Right renal cortex interstitium (tissue), 3 donors: Measurements from ENCODE around the gene CTNNA3. TPM values are rescaled to one million over a fixed set of nuclear protein-coding genes. Genes with fewer than 3 reads are reported as not detected.

Experiments
- DNase-seq, 3 donors: peaks; one replicate each; pipeline ENCODE4 v3.0.0-alpha.2; 2013; ENCODE audit warnings: low read depth in 3 of 3, low spot score in 2 of 3
- polyA plus RNA-seq, 3 donors: library from polyadenylated mRNA; unstranded; fragments of 120-200 nt; gene quantifications; one replicate each; pipeline ENCODE4 v1.2.1, GENCODE V29; 2013; ENCODE audit not compliant: insufficient read length in 3 of 3

The CTNNA3 gene
- polyA plus RNA-seq, 3 donors: 4.0 to 6.3 (median 4.8) TPM

- DNase-seq: no peak
Measured at GRCh38 chr10:67050415-67050814, 645.6 kb downstream of the CTNNA3 start.

DNA sequence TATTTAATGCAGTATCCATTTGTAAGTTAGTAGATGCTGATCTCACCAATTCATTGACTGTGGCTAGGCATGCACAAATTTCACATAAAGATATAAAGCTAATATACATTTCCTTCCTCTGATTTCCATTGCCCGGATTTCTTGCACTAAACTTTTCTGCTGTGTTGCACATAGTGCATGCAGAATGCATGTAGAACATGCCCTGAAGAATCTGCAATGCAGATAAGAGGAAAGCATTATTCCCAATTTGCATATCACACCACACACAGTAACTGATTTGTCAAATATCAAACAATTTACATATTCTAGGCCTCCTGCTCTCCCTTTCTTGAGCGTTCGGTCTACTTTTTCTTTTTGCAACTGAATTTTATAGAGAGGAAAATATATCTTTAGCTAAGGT lies 646.0 kb downstream of the CTNNA3 start:
- DNase-seq: no peak

DNA sequence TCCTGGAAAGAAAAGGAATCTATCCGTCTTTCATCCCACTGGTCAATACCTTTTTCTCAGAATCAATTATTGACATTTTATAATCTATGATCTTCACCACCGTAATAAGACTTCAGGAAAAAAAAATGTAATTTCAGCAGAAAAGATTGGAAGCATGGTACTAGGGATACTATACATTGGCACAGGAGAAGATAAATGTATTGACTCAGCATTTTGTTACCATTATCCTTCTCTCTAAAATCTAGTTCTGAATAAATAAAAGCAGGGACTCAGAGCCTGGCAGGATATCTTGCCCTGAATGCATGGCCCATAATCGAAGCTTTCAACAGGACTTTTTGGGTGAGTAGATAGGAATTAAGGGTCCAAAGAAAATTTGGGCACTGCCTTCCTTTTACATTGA lies 649.5 kb downstream of the CTNNA3 start:
- DNase-seq: no peak

DNA sequence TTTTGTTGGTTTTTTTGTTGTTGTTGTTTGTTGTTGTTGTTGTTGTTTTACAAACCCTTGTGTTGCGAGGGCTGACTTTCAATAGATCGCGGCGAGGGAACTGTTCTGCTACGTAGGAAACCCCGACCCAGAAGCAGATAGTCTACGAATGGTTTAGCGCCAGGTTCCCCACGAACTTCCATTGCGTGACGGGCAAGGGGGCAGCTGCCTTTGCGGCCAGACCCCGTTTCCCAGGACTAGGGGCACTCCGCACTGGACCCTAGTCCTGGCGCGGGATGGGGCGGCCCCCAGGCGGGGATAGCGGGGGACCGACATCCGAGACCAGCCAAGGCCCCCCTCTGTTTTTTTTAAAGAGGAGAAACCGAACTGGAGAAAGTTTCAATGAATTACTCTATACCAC lies 650.6 kb downstream of the CTNNA3 start:
- no peak for DNase-seq

GRCh38 chr10:67043041-67043440 lies 653.0 kb downstream of the CTNNA3 start:
- no peak for DNase-seq

DNA sequence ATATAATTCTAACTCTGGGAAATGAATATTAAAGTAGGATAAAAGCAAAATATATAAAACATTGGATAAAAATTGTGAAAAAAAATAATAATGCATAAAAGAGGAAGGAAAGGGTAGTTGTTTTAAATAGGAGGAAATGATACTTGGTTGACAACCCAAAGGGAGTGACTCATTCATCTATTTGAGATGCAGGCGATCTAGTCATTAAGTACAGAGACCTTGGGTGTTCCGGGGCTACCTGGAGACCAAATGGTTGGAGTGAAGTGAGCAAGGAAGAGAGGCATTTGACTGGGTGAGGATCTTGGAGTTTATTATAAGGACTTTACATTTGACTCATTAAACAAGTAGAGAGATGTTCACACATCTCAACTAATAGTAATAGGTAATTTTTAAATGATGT lies 659.2 kb downstream of the CTNNA3 start:
- no peak for DNase-seq

- DNase-seq: no peak
Measured at GRCh38 chr10:67033878-67034277, 662.1 kb downstream of the CTNNA3 start.

- DNase-seq: no peak
Measured at GRCh38 chr10:67022099-67022498, 673.9 kb downstream of the CTNNA3 start.

DNA sequence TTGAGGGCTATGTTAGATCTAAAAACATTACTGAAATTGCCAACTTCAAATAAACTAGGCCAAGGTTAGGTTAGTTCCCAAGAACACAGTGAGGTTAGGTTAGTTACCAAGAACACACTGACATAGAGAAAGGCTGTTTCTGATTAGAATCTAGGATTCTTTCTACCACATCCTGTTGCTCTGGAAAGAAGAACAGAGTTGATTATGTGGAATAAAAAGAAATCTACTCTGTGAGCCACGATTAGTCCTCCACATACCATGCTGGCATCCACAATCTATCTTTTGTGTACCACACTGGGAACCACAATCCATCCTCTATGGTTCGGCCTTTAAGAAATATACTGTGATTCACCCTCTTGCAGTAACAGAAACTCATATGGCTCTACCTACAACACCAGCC lies 678.8 kb downstream of the CTNNA3 start:
- DNase-seq: no peak

- no peak for DNase-seq
Measured at GRCh38 chr10:67015225-67015624, 680.8 kb downstream of the CTNNA3 start.

DNA sequence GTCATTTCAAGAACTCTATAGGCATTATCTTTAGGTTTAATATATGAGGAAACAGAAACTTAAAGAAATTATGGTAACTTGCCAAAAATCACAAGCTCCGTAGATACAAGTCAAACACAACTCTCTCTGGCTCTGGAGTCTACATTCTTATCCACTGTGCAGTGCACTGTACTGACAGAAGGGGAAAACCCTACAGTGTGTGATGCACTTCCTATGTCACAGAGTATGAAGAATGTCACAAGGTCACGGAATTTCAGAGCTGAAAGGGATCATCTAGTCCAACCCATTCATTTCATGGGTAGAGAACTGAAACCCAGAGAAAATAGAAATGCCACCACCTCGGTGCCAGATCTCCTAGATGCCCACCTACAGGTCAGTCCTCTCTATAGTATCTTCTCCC lies 684.0 kb downstream of the CTNNA3 start:
- DNase-seq: no peak

GRCh38 chr10:67011480-67011879 lies 684.5 kb downstream of the CTNNA3 start:
- no peak for DNase-seq

GRCh38 chr10:67005981-67006380 lies 690.0 kb downstream of the CTNNA3 start:
- no peak for DNase-seq

- DNase-seq: no peak
Measured at GRCh38 chr10:67004690-67005089, 691.3 kb downstream of the CTNNA3 start.

- no peak for DNase-seq
Measured at GRCh38 chr10:66999762-67000545, 696.0 kb downstream of the CTNNA3 start.

DNA sequence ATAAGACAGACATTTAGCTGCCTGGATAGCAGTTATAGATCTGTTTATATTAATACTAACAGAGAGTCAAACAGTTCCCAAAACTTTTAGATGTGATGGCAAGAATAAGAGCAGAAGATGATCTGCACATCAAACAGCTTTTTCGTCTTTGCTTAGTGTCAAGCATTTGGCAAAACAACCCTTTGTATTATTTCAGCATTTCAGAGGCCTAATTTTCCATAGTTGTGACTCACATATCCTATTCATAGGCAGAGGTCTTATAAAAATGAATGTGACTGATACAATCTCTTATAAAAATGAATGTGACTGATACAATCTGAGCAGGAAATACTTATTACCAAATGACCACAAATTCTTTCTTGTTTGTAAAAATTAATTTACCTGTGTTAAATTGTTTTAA lies 699.0 kb downstream of the CTNNA3 start:
- DNase-seq: no peak

- DNase-seq: no peak
Measured at GRCh38 chr10:66990143-66990830, 705.7 kb downstream of the CTNNA3 start.

GRCh38 chr10:66983475-66983818 lies 712.5 kb downstream of the CTNNA3 start:
- no peak for DNase-seq

GRCh38 chr10:66982792-66983474 lies 713.1 kb downstream of the CTNNA3 start:
- DNase-seq: no peak

GRCh38 chr10:66982053-66982420 lies 714.0 kb downstream of the CTNNA3 start:
- DNase-seq: no peak

DNA sequence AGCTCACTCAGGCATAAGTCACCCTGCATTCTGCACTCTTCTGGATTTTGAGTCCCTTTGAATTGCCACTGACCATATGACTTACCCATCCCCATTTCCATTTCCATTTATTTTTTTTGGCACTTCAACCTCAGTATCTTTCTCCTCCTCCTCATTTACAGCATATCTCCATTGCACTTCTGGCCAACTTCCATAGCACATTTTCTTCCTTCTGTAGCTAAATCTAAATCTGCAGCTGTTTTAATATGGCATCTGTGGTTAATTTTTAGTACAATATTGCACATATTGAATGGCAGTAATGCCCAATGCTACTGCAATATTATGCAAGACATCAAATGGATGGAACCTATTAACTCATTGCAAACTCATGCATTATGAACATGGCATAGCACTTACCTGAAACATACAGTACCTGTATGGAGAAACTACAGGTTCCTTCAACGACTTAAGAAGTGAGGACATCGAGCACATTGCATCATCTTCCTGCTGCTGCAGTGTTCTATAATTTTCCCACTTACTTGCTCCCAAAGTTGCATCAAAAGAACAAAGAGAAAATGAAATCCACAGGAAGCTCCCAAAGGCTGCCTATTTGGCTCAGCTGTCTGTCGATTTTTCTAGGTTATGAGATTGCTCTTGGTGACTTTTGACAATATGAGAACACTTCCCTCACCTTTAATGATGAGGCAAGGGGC lies 714.5 kb downstream of the CTNNA3 start:
- no peak for DNase-seq
